ENCODE measurements around the gene ITIH3. TPM values are rescaled to one million over a fixed set of nuclear protein-coding genes. Genes with fewer than 3 reads are reported as not detected.

The ITIH3 gene
- total RNA-seq, 1 experiment from 2014 or later: not detected

DNA sequence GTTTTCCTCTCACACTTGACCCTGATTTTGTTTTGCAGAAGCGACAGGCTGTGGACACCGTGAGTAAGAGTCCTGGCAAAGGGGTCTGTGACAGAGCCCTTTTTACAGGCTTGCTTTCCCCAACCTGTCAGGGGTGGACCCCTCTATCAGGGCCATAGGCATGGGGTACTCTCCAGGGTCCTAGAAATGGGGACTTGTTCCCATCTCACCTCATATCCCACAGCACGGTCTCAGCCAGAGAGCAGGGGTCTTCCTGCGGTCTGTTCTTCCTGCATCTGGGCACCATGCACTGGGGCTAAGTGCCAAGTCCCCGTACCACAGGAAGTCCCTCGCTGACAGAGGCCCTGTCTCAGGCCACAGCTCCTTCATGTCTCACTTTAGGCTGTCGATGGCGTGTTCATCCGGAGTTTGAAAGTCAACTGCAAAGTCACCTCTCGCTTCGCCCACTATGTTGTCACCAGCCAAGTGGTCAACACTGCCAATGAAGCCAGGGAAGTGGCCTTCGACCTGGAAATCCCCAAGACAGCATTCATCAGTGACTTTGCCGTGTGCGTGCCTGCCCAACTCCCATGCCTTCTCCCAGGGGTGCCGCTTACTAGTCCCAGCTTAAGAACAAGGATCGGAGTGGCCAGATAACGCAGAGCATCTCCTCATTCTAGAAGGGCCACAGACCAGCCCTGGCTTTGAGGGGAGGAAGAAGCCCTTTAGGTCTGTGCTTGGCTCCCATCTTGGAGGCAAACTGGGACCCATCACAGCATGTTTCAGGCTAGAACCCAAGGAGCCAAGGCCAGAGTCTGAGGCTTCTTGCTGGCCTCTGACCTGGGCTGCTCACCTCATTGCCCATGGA is 16.4 kb upstream of the ITIH3 start:
- Histone ChIP-seq H3K27ac (ENCODE audit: insufficient read length, low read depth, low read length) (no peak overlapping the region), H3K9ac (ENCODE audit: extremely low read depth, insufficient read length, low read length) (no peak overlapping the region), H3K79me1 (ENCODE audit: insufficient read depth, low read depth, low read length, poor library complexity, severe bottlenecking) (no peaks in the 10 kb centered on the region), H3K9me3 (ENCODE audit: control insufficient read depth, low read depth, low read length) (no peaks in the 10 kb centered on the region), H3K14ac (ENCODE audit: insufficient read depth, low read length) (no peak overlapping the region), H2BK20ac (ENCODE audit: low read depth, low read length, poor library complexity, severe bottlenecking) (no peak overlapping the region), H3K4me2 (ENCODE audit: insufficient read depth, insufficient read length, low read length) (no peak overlapping the region), H2AK5ac (ENCODE audit: insufficient read length, low read length) (no peak overlapping the region), H3T11ph (ENCODE audit: low read length) (no peak overlapping the region), H3K27me3 (ENCODE audit: insufficient read depth, low read length) (no peaks in the 10 kb centered on the region), H2BK5ac (ENCODE audit: insufficient read length, low read length) (no peak overlapping the region), H3K56ac (ENCODE audit: insufficient read length, low read depth, low read length) (no peak overlapping the region), H3K23ac (ENCODE audit: insufficient read length, low read depth, low read length) (no peak overlapping the region), H4K5ac (ENCODE audit: insufficient read length, low read depth, low read length) (no peak overlapping the region), H4K91ac (ENCODE audit: insufficient read length, low read depth, low read length) (no peak overlapping the region), H2BK12ac (ENCODE audit: insufficient read length, low read depth, low read length) (no peak overlapping the region), H3K18ac (ENCODE audit: insufficient read length, low read depth, low read length) (no peak overlapping the region), H3K79me2 (ENCODE audit: insufficient read depth, low read length) (no peaks in the 10 kb centered on the region), H4K8ac (replicated peaks; ENCODE audit: insufficient read length, low read depth, low read length) (no peak overlapping the region), H3K23me2 (ENCODE audit: insufficient read length, low read depth, low read length, poor library complexity, severe bottlenecking) (no peaks in the 10 kb centered on the region), H2AFZ (ENCODE audit: low read length) (no peak overlapping the region), H3K4ac (ENCODE audit: low read depth, low read length) (no peak overlapping the region), H3K4me1 (ENCODE audit: insufficient read depth, low read length) (peaks cover 3% of the 10 kb centered on the region), H2BK15ac (ENCODE audit: low read depth, low read length) (no peak overlapping the region), H4K20me1 (ENCODE audit: control insufficient read depth, insufficient read depth, insufficient read length) (no peaks in the 10 kb centered on the region), H2BK120ac (ENCODE audit: low read depth, low read length, poor library complexity, severe bottlenecking) (no peak overlapping the region)
- no peaks in the 10 kb centered on the region for H3K36me3 Mint-ChIP-seq (ENCODE audit: insufficient read depth in 1 of 3, low read depth in 3 of 3)
- H3K4me3 Mint-ChIP-seq: no peak overlapping the region
- DNase-seq: no peak
- peaks cover 13% of the 10 kb centered on the region for H3K27me3 Mint-ChIP-seq (ENCODE audit: low read depth)
- TF ChIP-seq CTCF (conservative IDR thresholded peaks at IDR 0.05): no peak
- H3K4me1 Mint-ChIP-seq: peaks cover 12 to 13% of the 10 kb centered on the region in 2 experiments
- H3K9me3 Mint-ChIP-seq: no peaks in the 10 kb centered on the region
- H3K27ac Mint-ChIP-seq: no peak overlapping the region
- no CpG with 5 or more reads among the region's 17 CpGs for WGBS (ENCODE audit: extremely low coverage, insufficient read length, low lambda C conversion rate)

Data from H9 (cell line).